PC-9 (cell line): Measurements from ENCODE around the gene ZNF714. TPM values are rescaled to one million over a fixed set of nuclear protein-coding genes. Genes with fewer than 3 reads are reported as not detected.

Experiments
- BruUV-seq: library from RNA; stranded (reverse); fragments of 400-500 nt; replicated peaks from 2 replicates; lab custom pipeline; 2021; lab: Mats Ljungman, UMichigan
- CTCF ChIA-PET: fragments of 300-600 bp; sonication (Branson Sonifier 250); formaldehyde crosslinking; loops from one replicate; lab custom pipeline; 2022; ENCODE audit warnings: antibody characterized with exemption; lab: Charles Lee
- POLR2A ChIA-PET: fragments of 300-600 bp; sonication (Branson Sonifier 250); formaldehyde crosslinking; loops from one replicate; lab custom pipeline; 2022; ENCODE audit warnings: antibody characterized with exemption; ENCODE audit not compliant: unreplicated experiment; lab: Charles Lee
- DNase-seq, 2 experiments: peaks; one replicate each; pipeline versions ENCODE4 v3.0.0 to v3.0.0-alpha.2; 2015 to 2022; ENCODE audit warnings: mixed read lengths in 1 of 2
- H2AFZ ChIP-seq: fragments of 200-600 bp; sonication (generic); 2 replicates; pipeline ENCODE4 v1.8.1; 2017; ENCODE audit warnings: antibody characterized with exemption
- H3F3A ChIP-seq: fragments of 200-600 bp; sonication (generic); 2 replicates; pipeline ENCODE4 v1.8.1; 2017; ENCODE audit warnings: antibody characterized with exemption, mild to moderate bottlenecking, low read depth; ENCODE audit not compliant: insufficient read depth
- H3K27ac ChIP-seq: fragments of 200-600 bp; sonication (generic); 2 replicates; pipeline ENCODE4 v1.6.1; 2016; ENCODE audit warnings: mixed run types
- H3K27me3 ChIP-seq: fragments of 200-600 bp; sonication (generic); 2 replicates; pipeline ENCODE4 v1.6.1; 2016; ENCODE audit warnings: low read depth, mixed run types; ENCODE audit not compliant: insufficient read depth
- H3K36me3 ChIP-seq: fragments of 200-600 bp; sonication (generic); 2 replicates; pipeline ENCODE4 v1.6.1; 2016; ENCODE audit warnings: low read depth, mixed run types
- H3K4me1 ChIP-seq: fragments of 200-600 bp; sonication (generic); replicated peaks from 2 replicates; pipeline ENCODE4 v1.6.1; 2016; ENCODE audit warnings: mixed run types; ENCODE audit not compliant: insufficient read depth
- H3K4me2 ChIP-seq: fragments of 200-600 bp; sonication (generic); 2 replicates; pipeline ENCODE4 v1.6.1; 2017; ENCODE audit warnings: mixed run types
- H3K4me3 ChIP-seq: fragments of 200-600 bp; sonication (generic); 2 replicates; pipeline ENCODE4 v1.6.1; 2016; ENCODE audit warnings: mixed run types
- H3K79me2 ChIP-seq: fragments of 200-600 bp; sonication (generic); 2 replicates; pipeline ENCODE4 v1.6.1; 2017; ENCODE audit warnings: low read depth, mixed run types
- H3K9me2 ChIP-seq: fragments of 200-600 bp; sonication (generic); 2 replicates; pipeline ENCODE4 v1.8.1; 2017; ENCODE audit warnings: mild to moderate bottlenecking; ENCODE audit not compliant: insufficient read depth
- H3K9me3 ChIP-seq: fragments of 200-600 bp; sonication (generic); 2 replicates; pipeline ENCODE4 v1.8.1; 2016; ENCODE audit warnings: low read depth; ENCODE audit not compliant: insufficient read depth
- H4K20me1 ChIP-seq: fragments of 200-600 bp; sonication (generic); 2 replicates; pipeline ENCODE4 v1.8.1; 2017; ENCODE audit not compliant: insufficient read depth
- EZH2 ChIP-seq: fragments of 200-600 bp; sonication (generic); IDR thresholded peaks from 2 replicates; pipeline ENCODE4 v1.8.0; 2017; ENCODE audit warnings: antibody characterized with exemption, low read depth
- intact Hi-C: fragments of 100-400 bp; cut with micrococcal nuclease; formaldehyde crosslinking; loops from one replicate; pipeline ENCODE4 v1.10.0; 2022; ENCODE audit not compliant: unreplicated experiment
- total RNA-seq: library from RNA; stranded (reverse); gene quantifications from 2 replicates; pipeline ENCODE4 v1.2.3, GENCODE V29; 2021
- TF ChIP-seq, protein P1 (sequence below): fragments of 200-600 bp; sonication (generic); conservative IDR thresholded peaks from 2 replicates; pipeline ENCODE4 v1.6.1; 2017; ENCODE audit warnings: mixed run types, antibody characterized with exemption, mild to moderate bottlenecking, moderate library complexity

ZNF714 gene
- total RNA-seq, 1 experiment from 2014 or later = 8.0 TPM

DNA sequence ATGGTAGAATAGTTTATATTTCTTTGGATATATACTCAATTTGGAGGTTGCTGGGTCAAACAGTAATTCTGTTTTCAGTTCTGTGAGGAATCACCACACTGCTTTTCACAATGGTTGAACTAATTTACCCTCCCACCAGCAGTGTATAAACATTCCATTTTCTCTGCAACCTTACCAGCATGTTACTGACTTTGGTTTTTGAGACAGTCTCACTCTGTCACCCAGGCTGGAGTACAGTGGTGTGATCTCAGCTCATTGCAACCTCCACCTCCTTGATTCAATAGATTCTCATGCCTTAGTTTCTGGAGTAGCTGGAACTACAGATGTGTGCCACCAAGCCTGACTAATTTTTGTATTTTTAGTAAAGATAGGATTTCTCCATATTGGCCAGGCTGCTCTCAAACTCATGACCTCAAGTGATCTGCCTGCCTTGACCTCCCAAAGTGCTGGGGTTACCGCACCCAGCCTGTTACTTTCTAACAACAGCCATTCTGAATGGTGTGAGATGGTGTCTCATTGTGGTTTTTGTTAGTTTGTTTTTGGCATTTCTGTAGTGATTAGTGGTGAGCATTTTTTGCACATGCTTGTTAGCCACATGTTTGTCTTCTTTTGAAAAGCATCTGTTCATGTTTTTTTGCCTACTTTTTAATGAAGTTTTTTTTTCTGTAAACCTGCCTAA is 12.5 kb downstream of the ZNF714 start:
- no peak for DNase-seq
- Histone ChIP-seq H3K4me2 (no peak overlapping the region), H3K9me2 (no peaks in the 10 kb centered on the region), H4K20me1 (no peaks in the 10 kb centered on the region), H3F3A (no peaks in the 10 kb centered on the region), H3K27ac (no peak overlapping the region), H3K79me2 (no peaks in the 10 kb centered on the region), H3K9me3 (no peaks in the 10 kb centered on the region), H3K4me1 (no peaks in the 10 kb centered on the region), H3K36me3 (0 out of 2 replicates have a peak, but pooled peaks cover 4% of the 10 kb centered on the region), H2AFZ (no peak overlapping the region), H3K27me3 (no peaks in the 10 kb centered on the region), H3K4me3 (no peak overlapping the region)
- no TSS peak for BruUV-seq
- no peak for TF ChIP-seq EZH2
- TF ChIP-seq, protein P1, sequence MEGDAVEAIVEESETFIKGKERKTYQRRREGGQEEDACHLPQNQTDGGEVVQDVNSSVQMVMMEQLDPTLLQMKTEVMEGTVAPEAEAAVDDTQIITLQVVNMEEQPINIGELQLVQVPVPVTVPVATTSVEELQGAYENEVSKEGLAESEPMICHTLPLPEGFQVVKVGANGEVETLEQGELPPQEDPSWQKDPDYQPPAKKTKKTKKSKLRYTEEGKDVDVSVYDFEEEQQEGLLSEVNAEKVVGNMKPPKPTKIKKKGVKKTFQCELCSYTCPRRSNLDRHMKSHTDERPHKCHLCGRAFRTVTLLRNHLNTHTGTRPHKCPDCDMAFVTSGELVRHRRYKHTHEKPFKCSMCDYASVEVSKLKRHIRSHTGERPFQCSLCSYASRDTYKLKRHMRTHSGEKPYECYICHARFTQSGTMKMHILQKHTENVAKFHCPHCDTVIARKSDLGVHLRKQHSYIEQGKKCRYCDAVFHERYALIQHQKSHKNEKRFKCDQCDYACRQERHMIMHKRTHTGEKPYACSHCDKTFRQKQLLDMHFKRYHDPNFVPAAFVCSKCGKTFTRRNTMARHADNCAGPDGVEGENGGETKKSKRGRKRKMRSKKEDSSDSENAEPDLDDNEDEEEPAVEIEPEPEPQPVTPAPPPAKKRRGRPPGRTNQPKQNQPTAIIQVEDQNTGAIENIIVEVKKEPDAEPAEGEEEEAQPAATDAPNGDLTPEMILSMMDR = no peak
- ChIA-PET POLR2A (no interaction called here), CTCF (no interaction called here)
- intact Hi-C loops = no loop called here

DNA sequence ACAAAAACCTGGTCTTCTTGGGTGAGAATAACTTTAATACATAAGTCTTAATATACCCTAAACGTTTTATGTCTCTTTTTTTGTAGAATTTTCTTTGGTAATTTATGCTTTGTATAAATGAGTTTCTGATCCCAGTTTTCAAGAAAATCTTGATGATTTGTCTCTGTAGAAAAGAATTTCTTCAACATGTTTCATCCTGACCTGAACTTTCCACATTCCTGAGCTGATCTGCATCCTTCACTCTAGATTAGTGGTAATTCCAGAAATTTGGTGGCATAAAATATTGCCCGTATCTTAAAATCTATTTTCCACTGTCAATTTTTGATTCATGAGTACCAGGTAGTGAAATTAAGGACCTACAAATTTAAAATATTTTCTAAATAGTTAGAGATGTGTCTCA is 16.3 kb downstream of the ZNF714 start:
- intact Hi-C loops = no loop called here
- DNase-seq = no peak
- no peaks in the 10 kb centered on the region for H4K20me1 ChIP-seq
- no peak for TF ChIP-seq EZH2
- TF ChIP-seq, protein P1 = no peak
- no TSS peak for BruUV-seq
- no peaks in the 10 kb centered on the region for H3K9me3 ChIP-seq
- H3K79me2 ChIP-seq = no peaks in the 10 kb centered on the region
- 0 out of 2 replicates have a peak, but pooled peaks cover 4% of the 10 kb centered on the region for H3K36me3 ChIP-seq
- no peak overlapping the region for H2AFZ ChIP-seq
- no peaks in the 10 kb centered on the region for H3K27me3 ChIP-seq
- CTCF ChIA-PET = no interaction called here
- POLR2A ChIA-PET = no interaction called here
- no peak overlapping the region for H3K4me2 ChIP-seq
- H3F3A ChIP-seq = no peaks in the 10 kb centered on the region
- H3K27ac ChIP-seq = no peak overlapping the region
- H3K9me2 ChIP-seq = no peaks in the 10 kb centered on the region
- H3K4me1 ChIP-seq = no peaks in the 10 kb centered on the region
- H3K4me3 ChIP-seq = no peak overlapping the region

DNA sequence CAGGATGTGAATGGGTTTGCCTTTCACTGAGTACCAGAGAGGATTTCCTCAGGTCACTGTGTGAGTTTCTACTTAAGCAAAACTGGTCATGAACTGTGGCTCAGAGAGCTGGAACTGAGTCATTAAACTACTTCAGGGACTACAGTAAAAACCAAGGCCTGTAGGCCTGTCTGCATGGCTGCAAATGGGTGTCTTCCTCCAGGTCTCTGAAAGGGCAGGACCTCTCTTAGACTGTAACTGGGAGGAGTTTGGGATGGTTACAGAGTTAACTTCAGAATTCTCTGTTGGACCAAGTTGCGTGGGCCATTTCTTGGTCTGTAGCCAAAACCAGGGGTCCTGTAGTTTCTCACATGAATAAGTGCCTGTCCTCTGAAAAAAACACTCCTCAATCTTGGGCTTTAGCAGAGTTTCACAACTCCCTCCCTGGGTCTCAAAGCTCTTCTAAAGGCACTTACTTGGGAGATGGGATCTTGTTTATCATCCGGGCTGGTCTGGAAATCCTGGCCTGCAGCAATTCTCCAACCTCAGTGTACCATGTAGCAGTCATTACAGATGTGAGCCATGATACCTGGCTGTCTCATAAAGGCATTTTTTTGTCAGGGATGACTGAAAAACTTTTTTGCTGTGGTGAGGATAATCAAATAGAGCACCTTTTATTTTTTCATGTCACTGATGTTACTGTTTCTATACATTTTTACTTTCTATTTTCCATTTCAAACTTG is 19.7 kb downstream of the ZNF714 start:
- TF ChIP-seq EZH2 = no peak
- TF ChIP-seq, protein P1 = no peak
- BruUV-seq = no TSS peak
- H3K4me1 ChIP-seq = no peaks in the 10 kb centered on the region
- 0 out of 2 replicates have a peak, but pooled peaks cover 7% of the 10 kb centered on the region for H3K36me3 ChIP-seq
- H3K79me2 ChIP-seq = no peaks in the 10 kb centered on the region
- H3F3A ChIP-seq = no peaks in the 10 kb centered on the region
- H2AFZ ChIP-seq = no peak overlapping the region
- ChIA-PET CTCF (no interaction called here), POLR2A (no interaction called here)
- H3K9me2 ChIP-seq = no peaks in the 10 kb centered on the region
- intact Hi-C loops = no loop called here
- DNase-seq = no peak
- H3K27ac ChIP-seq = no peak overlapping the region
- no peaks in the 10 kb centered on the region for H4K20me1 ChIP-seq
- H3K27me3 ChIP-seq = no peaks in the 10 kb centered on the region
- H3K4me3 ChIP-seq = no peak overlapping the region
- no peaks in the 10 kb centered on the region for H3K9me3 ChIP-seq
- no peak overlapping the region for H3K4me2 ChIP-seq
